Right atrium auricular region (tissue), 2 donors: ENCODE measurements around the gene HS3ST4. TPM values are rescaled to one million over a fixed set of nuclear protein-coding genes. Genes with fewer than 3 reads are reported as not detected.

Source experiments
- DNase-seq: peaks from one replicate; pipeline ENCODE4 v3.0.0-alpha.2; 2019; ENCODE audit warnings: low spot score
- H3K27ac ChIP-seq, 2 donors: fragments of 200-600 bp; sonication (generic); 1 replicate in 1 of 2; 2 replicates in 1 of 2; pipeline ENCODE4 v1.5.1; 2016 to 2019
- H3K27me3 ChIP-seq, 2 donors: fragments of 200-600 bp; sonication (generic); one replicate each; pipeline versions ENCODE4 v1.5.1 to v1.6.0; 2017 to 2019
- H3K36me3 ChIP-seq: fragments of 200-600 bp; sonication (generic); one replicate; pipeline ENCODE4 v1.5.1; 2016
- H3K4me1 ChIP-seq, 2 donors: fragments of 200-600 bp; sonication (generic); one replicate each; pipeline versions ENCODE4 v1.5.1 to v1.6.0; 2017 to 2019
- H3K4me3 ChIP-seq, 2 donors: fragments of 200-600 bp; sonication (generic); 1 replicate in 1 of 2; 2 replicates in 1 of 2; pipeline ENCODE4 v1.5.1; 2017 to 2019; ENCODE audit warnings: mild to moderate bottlenecking in 1 of 2, moderate library complexity in 1 of 2
- H3K9me3 ChIP-seq, 2 donors: fragments of 200-600 bp; sonication (generic); one replicate each; pipeline ENCODE4 v1.5.1; 2019
- total RNA-seq, 2 donors: library from RNA; depleted of rRNA; stranded (reverse); fragments of >200 nt; gene quantifications; one replicate each; pipeline ENCODE4 v1.1.0, GENCODE V29; 2016
- TF ChIP-seq, protein P1 (sequence below), 2 donors: fragments of 200-600 bp; sonication (generic); IDR thresholded peaks; one replicate each; pipeline ENCODE4 v1.5.1; 2019; ENCODE audit warnings: antibody characterized with exemption in 2 of 2

Gene HS3ST4
- total RNA-seq, 2 donors from 2014 or later = not detected

GRCh38 chr16:25916037-25916436 lies 224.3 kb downstream of the HS3ST4 start:
- TF ChIP-seq, protein P1, sequence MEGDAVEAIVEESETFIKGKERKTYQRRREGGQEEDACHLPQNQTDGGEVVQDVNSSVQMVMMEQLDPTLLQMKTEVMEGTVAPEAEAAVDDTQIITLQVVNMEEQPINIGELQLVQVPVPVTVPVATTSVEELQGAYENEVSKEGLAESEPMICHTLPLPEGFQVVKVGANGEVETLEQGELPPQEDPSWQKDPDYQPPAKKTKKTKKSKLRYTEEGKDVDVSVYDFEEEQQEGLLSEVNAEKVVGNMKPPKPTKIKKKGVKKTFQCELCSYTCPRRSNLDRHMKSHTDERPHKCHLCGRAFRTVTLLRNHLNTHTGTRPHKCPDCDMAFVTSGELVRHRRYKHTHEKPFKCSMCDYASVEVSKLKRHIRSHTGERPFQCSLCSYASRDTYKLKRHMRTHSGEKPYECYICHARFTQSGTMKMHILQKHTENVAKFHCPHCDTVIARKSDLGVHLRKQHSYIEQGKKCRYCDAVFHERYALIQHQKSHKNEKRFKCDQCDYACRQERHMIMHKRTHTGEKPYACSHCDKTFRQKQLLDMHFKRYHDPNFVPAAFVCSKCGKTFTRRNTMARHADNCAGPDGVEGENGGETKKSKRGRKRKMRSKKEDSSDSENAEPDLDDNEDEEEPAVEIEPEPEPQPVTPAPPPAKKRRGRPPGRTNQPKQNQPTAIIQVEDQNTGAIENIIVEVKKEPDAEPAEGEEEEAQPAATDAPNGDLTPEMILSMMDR (IDR thresholded peaks at IDR 0.05) = no peak
- H3K4me3 ChIP-seq = no peak overlapping the region
- no peaks in the 10 kb centered on the region for H3K27me3 ChIP-seq
- H3K27ac ChIP-seq = no peak overlapping the region
- no peaks in the 10 kb centered on the region for H3K4me1 ChIP-seq
- no peaks in the 10 kb centered on the region for H3K36me3 ChIP-seq
- no peak for DNase-seq
- no peaks in the 10 kb centered on the region for H3K9me3 ChIP-seq

- Histone ChIP-seq H3K4me3 (no peak overlapping the region), H3K27me3 (no peaks in the 10 kb centered on the region), H3K4me1 (no peaks in the 10 kb centered on the region), H3K36me3 (no peaks in the 10 kb centered on the region), H3K27ac (no peak overlapping the region), H3K9me3 (no peaks in the 10 kb centered on the region)
- no peak for DNase-seq
- TF ChIP-seq, protein P1 (IDR thresholded peaks at IDR 0.05) = no peak
Measured at GRCh38 chr16:25922438-25922837, 230.7 kb downstream of the HS3ST4 start.

DNA sequence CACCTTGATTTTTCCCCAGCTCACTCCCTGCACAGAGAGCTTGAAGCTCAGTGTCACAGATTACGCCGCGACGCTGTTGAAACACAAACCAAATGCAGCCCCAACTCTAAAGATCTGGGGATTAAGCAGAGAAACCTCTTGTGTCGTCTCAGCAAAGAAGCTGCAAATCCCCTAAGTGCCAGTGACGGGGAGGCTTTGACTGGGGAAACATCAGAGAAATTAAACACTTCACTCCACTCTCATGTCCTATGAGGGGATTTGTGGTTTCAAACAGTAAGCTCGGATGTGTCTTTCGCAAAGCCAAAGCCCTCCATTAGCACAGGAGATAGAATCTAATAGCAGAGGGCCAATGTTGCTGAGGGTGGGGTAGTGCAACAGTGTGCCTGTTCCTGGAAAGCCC lies 233.7 kb downstream of the HS3ST4 start:
- no peaks in the 10 kb centered on the region for H3K36me3 ChIP-seq
- H3K27ac ChIP-seq = no peak overlapping the region
- no peak overlapping the region for H3K4me3 ChIP-seq
- no peaks in the 10 kb centered on the region for H3K9me3 ChIP-seq
- TF ChIP-seq, protein P1 (IDR thresholded peaks at IDR 0.05) = no peak
- H3K27me3 ChIP-seq = no peaks in the 10 kb centered on the region
- no peak for DNase-seq
- no peaks in the 10 kb centered on the region for H3K4me1 ChIP-seq

- Histone ChIP-seq H3K9me3 (no peaks in the 10 kb centered on the region), H3K4me1 (no peaks in the 10 kb centered on the region), H3K27ac (no peak overlapping the region), H3K27me3 (no peaks in the 10 kb centered on the region), H3K36me3 (no peaks in the 10 kb centered on the region), H3K4me3 (no peak overlapping the region)
- DNase-seq = no peak
- TF ChIP-seq, protein P1 (IDR thresholded peaks at IDR 0.05) = no peak
Measured at GRCh38 chr16:25931473-25932035, 239.8 kb downstream of the HS3ST4 start.

DNA sequence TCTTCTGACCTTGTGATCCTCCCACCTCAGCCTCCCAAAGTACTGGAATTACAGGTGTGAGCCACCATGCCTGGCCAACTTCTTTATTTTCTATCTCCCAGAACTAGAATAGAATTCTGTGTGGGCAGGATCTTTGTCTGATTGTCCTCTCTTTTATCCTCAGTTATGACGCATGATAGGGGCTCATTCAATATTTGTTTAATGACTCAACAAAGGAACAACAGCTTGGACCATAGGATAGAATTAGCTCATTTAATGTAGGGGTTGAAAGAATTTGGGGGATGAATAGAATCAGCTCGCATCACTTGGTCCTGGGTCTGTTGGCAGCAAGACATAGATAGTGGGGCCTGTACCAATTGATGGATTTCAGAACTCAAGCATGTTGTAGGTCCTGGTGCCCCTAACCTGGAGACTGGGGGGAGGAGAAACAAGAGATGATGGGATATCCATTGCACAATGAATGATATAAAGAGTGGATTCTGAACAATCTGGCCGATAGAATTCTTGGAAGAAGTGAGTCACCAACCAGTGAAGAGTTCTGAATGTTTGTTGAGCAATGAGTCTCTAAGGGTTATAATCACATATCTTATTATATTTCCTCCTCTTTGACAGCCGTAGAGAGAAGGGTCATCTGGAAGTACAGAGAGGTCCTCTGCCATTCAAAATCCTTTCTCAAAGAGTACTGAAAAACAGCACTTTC lies 250.2 kb downstream of the HS3ST4 start:
- H3K9me3 ChIP-seq = peaks cover 0 to 16% of the 10 kb centered on the region in 2 donors
- H3K4me1 ChIP-seq = no peaks in the 10 kb centered on the region
- H3K4me3 ChIP-seq = no peak overlapping the region
- H3K27ac ChIP-seq = no peak overlapping the region
- H3K36me3 ChIP-seq = no peaks in the 10 kb centered on the region
- TF ChIP-seq, protein P1 (IDR thresholded peaks at IDR 0.05) = no peak
- DNase-seq = no peak
- no peaks in the 10 kb centered on the region for H3K27me3 ChIP-seq
